Endometrial microvascular endothelial cells (primary cell): ENCODE measurements around the gene ADAM10. TPM values are rescaled to one million over a fixed set of nuclear protein-coding genes. Genes with fewer than 3 reads are reported as not detected.
"Not testable (repeated sequence)": the region's sequence is repeated elsewhere in the genome, so short reads cannot be mapped to it uniquely, and the experiment has no call there.

Experiments
- in situ Hi-C: cut with HindIII; loops from 2 replicates; pipeline ENCODE4 v1.10.0; 2017; ENCODE audit warnings: low sequenced_read_pairs, low pct_unique_long_range_greater_than_20kb; ENCODE audit errors: inconsistent ontology term
- total RNA-seq: library from RNA; depleted of rRNA; stranded (reverse); fragments of >200 nt; gene quantifications from one replicate; pipeline ENCODE4 v1.2.3, GENCODE V29; 2015; ENCODE audit errors: inconsistent ontology term

The ADAM10 gene
- total RNA-seq, 1 donor from 2014 or later = 169 TPM

DNA sequence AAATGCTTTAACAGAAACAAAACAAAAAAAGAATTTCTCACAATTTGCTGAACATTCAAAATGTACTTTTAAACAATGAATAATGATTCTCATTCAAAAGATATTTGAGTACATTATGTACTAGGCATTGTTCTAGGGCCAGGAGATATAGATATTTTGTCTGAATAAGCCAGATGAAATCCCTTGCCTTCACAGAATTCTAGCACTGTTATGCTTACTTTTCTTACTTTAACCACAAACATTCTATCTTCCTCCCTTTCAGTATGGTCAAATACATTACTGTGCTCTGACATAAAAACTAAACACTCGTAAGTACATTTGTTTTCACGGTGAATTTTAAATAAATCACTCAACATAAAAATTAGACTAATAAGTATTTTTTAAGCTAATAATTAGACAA lies 116.7 kb downstream of the ADAM10 start:
- in situ Hi-C loops = no loop called here

- in situ Hi-C loops = no loop called here
These were observed 118.2 kb downstream of the ADAM10 start for GRCh38 chr15:58631319-58631718.

- in situ Hi-C loops = no loop called here
These were observed 119.9 kb downstream of the ADAM10 start for GRCh38 chr15:58629625-58630024.

DNA sequence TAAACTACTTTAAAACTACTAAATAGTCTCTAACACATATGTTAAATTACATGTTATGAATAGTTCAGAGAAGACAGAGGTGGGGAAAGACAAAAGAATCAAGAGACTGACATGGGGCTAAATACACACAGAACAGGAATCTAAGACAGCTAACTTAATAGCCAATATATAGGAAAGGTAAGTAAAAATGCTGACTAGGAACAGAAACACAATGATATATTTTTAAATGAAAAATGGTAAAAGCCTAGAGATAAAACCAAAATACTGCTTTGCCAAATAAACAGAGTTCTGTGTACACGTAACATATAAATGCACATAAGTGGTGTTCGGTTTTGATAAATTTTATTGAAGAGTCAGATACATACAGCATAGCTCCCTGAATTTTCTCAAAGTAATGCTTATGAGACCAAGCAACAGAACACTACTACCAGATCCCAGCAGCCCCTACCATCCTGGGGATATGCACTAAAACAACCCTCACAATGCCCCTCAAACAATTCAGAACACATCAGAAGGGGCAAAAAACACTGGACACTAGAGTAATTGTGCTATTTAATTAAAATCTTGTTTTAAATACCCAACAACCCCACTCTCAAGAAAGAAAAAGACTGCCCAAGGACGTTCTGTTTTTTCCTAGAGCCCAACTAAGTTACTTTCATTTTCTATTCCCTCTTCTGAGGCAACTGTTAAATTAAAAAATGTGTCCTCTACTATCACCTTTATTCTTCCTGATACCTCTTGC lies 121.1 kb downstream of the ADAM10 start:
- in situ Hi-C loops = no loop called here

DNA sequence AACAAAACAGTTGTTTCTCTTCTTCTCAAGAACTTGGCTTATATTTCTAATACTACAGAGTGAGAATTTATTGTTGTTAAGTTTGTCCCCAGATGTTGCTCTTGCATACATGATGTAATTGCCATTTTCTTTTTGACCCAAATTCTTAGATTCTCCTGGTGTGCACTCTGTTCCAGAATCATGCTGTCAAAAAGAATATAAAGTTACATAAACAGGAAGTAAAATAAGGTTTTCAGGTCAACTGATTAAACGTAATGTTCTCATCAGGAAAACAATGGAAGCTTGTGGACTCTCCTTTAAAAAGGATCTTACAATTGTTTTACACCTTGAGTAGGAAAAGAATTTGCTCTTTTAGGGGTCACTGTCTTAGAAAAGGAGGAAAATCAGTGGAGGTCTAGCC lies 121.8 kb downstream of the ADAM10 start:
- in situ Hi-C loops = no loop called here

DNA sequence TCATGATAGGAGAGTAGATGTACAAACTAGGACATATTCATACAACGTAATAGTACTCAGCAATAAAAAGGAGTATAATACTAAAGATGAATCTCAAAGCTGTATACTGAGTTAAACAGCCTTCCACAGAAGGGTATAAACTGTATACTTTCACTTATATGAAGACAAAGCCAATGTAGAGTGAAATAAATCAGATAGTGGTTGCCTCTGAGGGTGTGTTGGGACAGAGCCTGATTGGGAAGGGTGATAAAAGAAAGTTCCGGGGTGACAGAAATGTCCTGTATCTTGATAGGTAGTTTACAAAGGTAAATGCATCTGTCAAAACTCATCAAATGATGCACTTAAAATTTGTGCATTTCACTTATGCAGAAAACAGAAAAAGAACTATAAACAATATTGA lies 122.5 kb downstream of the ADAM10 start:
- in situ Hi-C loops = no loop called here

- in situ Hi-C loops = no loop called here
These were observed 123.1 kb downstream of the ADAM10 start for GRCh38 chr15:58626378-58626777.

DNA sequence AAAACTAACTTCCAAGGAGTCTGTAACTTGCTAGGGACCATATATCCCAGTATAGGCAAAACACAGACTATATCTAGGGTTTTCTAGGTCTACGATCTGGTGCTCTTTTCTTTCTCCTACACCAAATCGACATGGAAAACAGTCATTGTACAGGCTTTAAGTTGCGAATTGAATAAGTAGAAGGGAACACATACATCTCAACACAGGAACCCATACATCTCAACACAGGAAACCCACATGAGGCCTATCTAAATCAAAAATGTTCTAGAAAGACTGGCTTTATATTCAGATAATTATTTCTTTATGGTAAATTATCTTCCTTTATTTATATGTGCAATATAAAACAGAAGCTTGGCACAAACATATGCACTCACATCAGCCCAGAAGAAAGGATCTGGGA lies 126.6 kb downstream of the ADAM10 start:
- in situ Hi-C loops = no loop called here

GRCh38 chr15:58620268-58620667 lies 129.2 kb downstream of the ADAM10 start:
- in situ Hi-C loops = not testable (repeated sequence)

DNA sequence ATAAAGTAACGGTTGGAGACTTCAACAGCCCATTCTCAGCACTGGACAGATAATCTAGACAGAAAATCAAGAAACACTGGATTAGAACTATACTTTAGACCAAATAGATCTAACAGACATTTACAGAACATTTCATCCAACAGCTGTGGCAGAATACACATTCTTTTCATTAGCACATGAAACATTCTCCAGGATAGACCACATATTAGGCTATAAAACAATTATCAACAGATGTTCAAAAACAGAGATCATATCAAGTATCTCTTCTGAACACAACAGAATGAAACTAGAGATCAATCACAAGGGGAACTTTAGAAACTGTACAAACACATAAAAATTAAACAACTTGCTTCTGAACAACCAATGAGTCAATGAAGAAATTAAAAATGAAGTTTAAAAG lies 133.3 kb downstream of the ADAM10 start:
- in situ Hi-C loops = no loop called here

GRCh38 chr15:58611731-58612676 lies 137.5 kb downstream of the ADAM10 start:
- in situ Hi-C loops = no loop called here

DNA sequence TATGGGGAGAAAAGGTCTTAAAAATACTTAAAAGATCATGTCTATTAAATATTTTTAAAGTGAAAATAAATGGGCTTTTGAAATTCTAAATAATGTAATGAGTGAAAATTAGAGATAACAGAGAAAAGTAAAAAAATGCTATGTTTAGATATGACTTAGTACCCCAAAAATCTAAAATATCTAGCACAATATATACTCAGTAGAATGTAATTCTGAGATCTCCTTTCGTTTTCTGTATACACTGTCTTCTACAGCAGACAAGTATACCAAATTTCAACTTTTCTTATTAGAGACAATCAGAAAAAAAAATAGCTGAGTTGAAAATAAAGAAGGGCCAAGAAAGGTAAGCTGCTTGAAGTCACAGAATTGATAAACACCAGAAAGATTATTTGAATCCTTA lies 140.8 kb downstream of the ADAM10 start:
- in situ Hi-C loops = no loop called here

DNA sequence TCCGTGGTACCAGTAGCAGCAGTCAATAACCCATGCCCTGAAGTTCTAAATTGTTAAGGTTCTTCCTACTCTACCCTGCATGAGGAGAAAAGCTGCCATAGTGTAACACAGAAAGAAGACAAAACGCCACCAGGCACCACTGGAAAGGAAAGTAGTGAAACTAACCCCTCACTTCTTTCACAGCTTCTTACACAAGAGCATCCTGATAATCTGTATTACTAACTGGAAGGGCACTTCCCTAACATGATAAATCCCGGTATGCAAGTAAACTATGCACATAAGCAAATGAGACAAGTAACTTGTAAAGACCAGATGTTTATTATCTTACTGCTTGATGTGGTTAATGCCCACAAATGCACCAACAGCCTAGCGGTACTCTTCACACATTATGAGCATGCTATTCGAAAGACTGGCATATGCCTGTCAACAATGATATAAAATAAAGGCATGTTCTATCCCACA lies 141.3 kb downstream of the ADAM10 start:
- in situ Hi-C loops = no loop called here

DNA sequence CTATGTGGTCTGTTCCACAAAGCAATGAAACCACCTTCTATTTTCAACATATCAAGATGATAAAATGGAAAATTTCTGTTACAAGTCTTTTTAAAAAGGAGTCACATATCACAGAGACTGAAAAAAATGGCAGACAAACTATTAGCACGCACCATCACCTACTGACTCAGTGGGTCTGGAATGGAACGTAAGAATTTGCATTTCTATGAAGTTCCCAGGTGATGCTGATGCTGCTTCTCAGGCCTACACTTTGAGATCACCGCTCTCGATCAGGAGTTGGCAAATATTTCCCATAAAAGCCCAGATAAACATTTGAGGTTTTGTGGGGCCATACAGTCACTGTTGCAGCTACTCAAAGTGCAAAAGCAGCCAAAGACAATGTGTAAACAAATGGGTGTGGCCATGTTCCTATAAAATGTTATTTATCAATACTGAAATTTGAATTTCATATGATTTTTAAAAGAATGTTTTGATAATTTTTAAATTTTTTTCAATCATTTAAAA lies 142.9 kb downstream of the ADAM10 start:
- in situ Hi-C loops = no loop called here

DNA sequence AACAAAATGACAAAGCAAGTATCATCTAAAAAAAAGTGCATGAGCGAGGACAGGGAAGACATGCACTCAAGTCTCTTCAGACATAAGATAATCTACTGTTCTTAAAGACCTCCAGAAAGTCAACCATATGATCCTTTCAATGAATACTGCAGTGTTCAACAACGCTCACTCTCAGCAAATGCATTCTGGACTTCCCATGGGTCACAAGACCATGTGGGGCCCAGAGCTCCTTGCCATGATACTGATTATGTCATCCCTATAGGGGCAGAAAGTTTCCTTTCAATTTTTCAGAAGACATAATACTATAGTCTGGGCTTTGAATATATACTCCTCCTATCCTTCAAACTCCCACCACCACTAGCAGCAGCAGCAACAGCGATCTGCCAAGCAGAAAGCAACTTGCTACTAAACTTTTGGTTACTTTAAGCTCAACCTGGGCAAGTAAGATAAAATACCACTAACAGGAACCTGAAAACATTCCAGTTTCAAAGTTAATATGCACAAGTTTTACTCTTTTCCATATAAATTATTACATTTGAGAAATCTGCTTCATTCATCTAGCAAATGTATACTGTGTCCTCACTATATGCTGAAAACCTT lies 143.5 kb downstream of the ADAM10 start:
- in situ Hi-C loops = no loop called here

DNA sequence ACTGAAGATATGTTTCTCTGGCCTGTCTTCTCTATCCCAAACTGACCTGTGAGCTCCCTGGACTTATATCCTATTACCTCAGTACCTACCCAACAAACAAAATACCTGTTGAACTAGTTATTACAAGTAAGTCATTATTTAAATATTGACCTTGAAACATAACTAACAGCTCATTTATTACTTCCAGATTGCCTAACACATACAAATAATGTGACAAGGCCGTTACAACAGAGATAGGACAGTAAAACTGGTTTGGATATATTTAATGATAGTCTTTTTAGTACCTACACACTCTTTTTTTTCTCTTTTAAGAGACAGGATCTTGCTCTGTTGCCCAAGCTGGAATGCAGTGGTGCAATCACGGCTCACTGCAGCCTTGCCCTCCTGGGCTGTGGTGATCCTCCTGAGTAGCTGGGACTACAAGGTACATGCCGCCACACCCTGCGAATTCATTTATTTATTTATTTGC lies 145.0 kb downstream of the ADAM10 start:
- in situ Hi-C loops = no loop called here

DNA sequence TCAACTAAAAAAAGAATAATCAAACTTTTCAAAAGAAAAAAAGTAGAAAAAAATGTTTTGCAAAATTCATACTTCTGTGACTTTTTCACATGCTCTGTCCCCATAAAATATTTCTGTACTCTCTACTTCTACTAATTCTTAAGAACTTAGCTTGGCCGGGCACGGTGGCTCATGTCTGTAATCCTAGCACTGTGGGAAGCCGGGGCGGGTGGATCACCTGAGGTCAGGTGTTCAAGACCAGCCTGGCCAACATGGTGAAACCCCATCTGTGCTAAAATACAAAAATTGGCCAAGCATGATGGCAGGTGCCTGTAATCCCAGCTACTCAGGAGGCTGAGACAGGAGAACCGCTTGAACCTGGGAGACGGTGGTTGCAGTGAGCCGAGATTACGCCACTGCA lies 145.6 kb downstream of the ADAM10 start:
- in situ Hi-C loops = not testable (repeated sequence)

DNA sequence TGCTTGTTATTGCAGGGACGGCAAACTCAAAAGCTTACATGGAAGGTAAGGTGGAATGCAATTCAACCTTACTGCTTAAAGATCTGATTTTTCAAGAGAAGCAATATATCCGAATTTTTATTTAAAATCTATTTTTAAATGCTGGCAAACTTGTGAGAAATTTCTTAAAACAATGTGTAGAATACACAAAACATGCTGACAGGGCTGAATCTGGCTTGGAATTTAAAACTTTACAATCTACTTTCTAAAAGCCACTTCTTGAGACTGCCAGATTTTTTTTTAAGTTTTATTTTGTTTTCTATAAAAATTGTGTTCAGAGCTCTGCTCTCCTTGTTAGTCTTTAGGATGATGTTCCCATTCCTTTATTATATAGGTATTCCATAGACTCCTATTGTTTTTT lies 146.7 kb downstream of the ADAM10 start:
- in situ Hi-C loops = no loop called here

- in situ Hi-C loops = no loop called here
These were observed 150.7 kb downstream of the ADAM10 start for GRCh38 chr15:58598829-58599210.
